OCI-LY1 (cell line): ENCODE data around the gene RBM38.

Experiments
- H2AFZ ChIP-seq: fragments of 200-600 bp; sonication (generic), shearing (Covaris generic); 2 replicates; pipeline ENCODE4 v1.6.0; 2014; ENCODE audit warnings: antibody characterized with exemption, mild to moderate bottlenecking, low read length
- H3F3A ChIP-seq: fragments of 200-600 bp; sonication (generic), shearing (Covaris generic); 2 replicates; pipeline ENCODE4 v1.6.0; 2014; ENCODE audit warnings: mild to moderate bottlenecking, antibody characterized with exemption, low read length, moderate library complexity; ENCODE audit not compliant: insufficient read depth
- H3K27ac ChIP-seq: fragments of 200-600 bp; sonication (generic); 2 replicates; pipeline ENCODE4 v1.5.1; 2014; ENCODE audit warnings: low read length, mixed run types, mild to moderate bottlenecking, low read depth; ENCODE audit not compliant: poor library complexity, severe bottlenecking
- H3K27me3 ChIP-seq: fragments of 200-600 bp; sonication (generic); 2 replicates; pipeline ENCODE4 v1.6.0; 2014; ENCODE audit warnings: antibody characterized with exemption, mild to moderate bottlenecking, low read length, moderate library complexity; ENCODE audit not compliant: insufficient read depth
- H3K36me3 ChIP-seq: fragments of 200-600 bp; sonication (generic); 2 replicates; pipeline ENCODE4 v1.6.1; 2014; ENCODE audit warnings: mild to moderate bottlenecking, antibody characterized with exemption, low read length, moderate library complexity, mixed read lengths; ENCODE audit not compliant: insufficient read depth
- H3K4me1 ChIP-seq: fragments of 200-600 bp; sonication (generic); 2 replicates; pipeline ENCODE4 v1.5.1; 2014; ENCODE audit warnings: mild to moderate bottlenecking, low read length, moderate library complexity; ENCODE audit not compliant: insufficient read depth, severe bottlenecking
- H3K4me2 ChIP-seq: fragments of 200-600 bp; sonication (generic), shearing (Covaris generic); 2 replicates; pipeline ENCODE4 v1.6.1; 2014; ENCODE audit warnings: low read length
- H3K4me3 ChIP-seq: fragments of 200-600 bp; sonication (generic); 2 replicates; pipeline ENCODE4 v1.5.1; 2014; ENCODE audit warnings: low read length, low read depth, mild to moderate bottlenecking, mixed read lengths; ENCODE audit not compliant: poor library complexity, severe bottlenecking
- H3K79me2 ChIP-seq: fragments of 200-600 bp; shearing (Covaris generic); 2 replicates; pipeline ENCODE4 v1.6.1; 2016; ENCODE audit warnings: mixed run types, low read length, mixed read lengths; ENCODE audit not compliant: insufficient read depth
- H3K9ac ChIP-seq: fragments of 200-600 bp; sonication (generic), shearing (Covaris generic); 2 replicates; pipeline ENCODE4 v1.6.1; 2014; ENCODE audit warnings: mild to moderate bottlenecking, low read length, mixed read lengths
- H3K9me2 ChIP-seq: fragments of 200-600 bp; sonication (generic), shearing (Covaris generic); 2 replicates; pipeline ENCODE4 v1.6.1; 2014; ENCODE audit warnings: low read depth, mild to moderate bottlenecking, low read length, mixed read lengths
- H3K9me3 ChIP-seq: fragments of 200-600 bp; shearing (Covaris generic); 2 replicates; pipeline ENCODE4 v1.6.1; 2014; ENCODE audit warnings: low read length, mixed read lengths
- H4K20me1 ChIP-seq: fragments of 200-600 bp; sonication (generic), shearing (Covaris generic); 2 replicates; pipeline ENCODE4 v1.6.0; 2016; ENCODE audit warnings: mild to moderate bottlenecking, low read length; ENCODE audit not compliant: insufficient read depth
- CTCF ChIP-seq: fragments of 200-600 bp; sonication (generic), shearing (Covaris generic); IDR thresholded peaks from 2 replicates; pipeline ENCODE4 v1.5.1; 2017; ENCODE audit warnings: mild to moderate bottlenecking, antibody characterized with exemption, low read length, moderate library complexity, mixed read lengths
- EZH2 ChIP-seq: fragments of 200-600 bp; sonication (generic), shearing (Covaris generic); IDR thresholded peaks from 2 replicates; pipeline ENCODE4 v1.8.0; 2017; ENCODE audit warnings: borderline replicate concordance, mixed run types, mild to moderate bottlenecking, antibody characterized with exemption, low read length, moderate library complexity, mixed read lengths

RBM38 gene

GRCh38 chr20:57420571-57421252, 29.5 kb downstream of the RBM38 start:
- H3K4me1 ChIP-seq, result peaks cover 26% of the 10 kb centered on the region
- no peak for TF ChIP-seq CTCF
- no peak for TF ChIP-seq EZH2
- H3F3A ChIP-seq, result no peaks in the 10 kb centered on the region
- H3K9me3 ChIP-seq, result no peaks in the 10 kb centered on the region
- no peaks in the 10 kb centered on the region for H3K36me3 ChIP-seq
- no peak overlapping the region for H3K4me2 ChIP-seq
- H3K27ac ChIP-seq, result no peak overlapping the region
- H2AFZ ChIP-seq, result no peak overlapping the region
- no peaks in the 10 kb centered on the region for H4K20me1 ChIP-seq
- no peak overlapping the region for H3K9ac ChIP-seq
- peaks cover 4% of the 10 kb centered on the region for H3K27me3 ChIP-seq
- H3K4me3 ChIP-seq, result no peak overlapping the region
- H3K9me2 ChIP-seq, result no peaks in the 10 kb centered on the region
- no peaks in the 10 kb centered on the region for H3K79me2 ChIP-seq

DNA sequence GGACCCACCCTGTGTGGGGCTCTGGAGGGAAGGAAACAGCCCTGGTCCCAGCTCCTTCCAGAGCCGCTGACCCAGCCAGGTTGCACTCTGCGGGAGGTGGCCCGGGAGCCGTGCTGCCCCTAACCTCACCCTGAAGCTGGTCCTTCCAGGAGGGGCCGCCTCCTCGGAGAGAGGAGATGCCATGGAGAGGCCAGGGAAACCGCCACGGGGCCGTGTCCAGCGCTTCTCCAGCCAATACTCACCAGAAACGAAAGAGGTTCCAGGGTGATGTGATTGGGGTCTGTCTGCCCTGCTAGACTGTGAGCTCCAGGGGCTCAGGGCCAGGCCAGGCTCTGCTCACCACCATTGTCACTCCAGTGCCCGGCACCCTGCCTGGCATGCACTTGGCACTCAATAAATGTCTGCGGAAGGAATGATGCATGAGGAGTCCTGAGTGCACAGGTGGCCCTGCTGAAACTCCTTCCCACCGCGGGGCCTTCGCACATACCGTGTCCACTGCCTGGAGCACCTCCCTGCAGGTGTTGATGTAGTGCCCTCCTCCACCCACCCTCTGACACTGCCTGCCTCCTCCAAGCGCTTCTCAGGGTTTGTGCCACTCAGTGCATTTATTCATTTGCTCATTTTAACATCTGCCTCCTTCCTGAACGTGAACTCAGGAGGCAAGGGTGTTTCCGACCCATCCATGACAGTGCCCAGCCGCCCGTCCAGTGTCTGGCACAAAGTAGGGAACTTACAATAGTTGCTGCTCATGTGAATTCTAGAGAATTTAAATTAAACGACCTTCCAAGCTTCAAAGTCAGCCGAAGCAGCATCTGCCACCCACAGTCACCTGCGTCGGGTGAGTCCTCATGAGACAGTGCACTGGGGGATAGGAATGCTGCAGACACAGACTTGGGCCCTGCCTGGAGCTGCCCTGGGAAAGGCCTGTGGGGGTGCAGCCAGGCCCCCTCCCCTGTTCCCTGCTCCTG, 30.3 kb downstream of the RBM38 start:
- no peaks in the 10 kb centered on the region for H3F3A ChIP-seq
- peaks cover 4% of the 10 kb centered on the region for H3K27me3 ChIP-seq
- H3K36me3 ChIP-seq, result no peaks in the 10 kb centered on the region
- peaks cover 34% of the 10 kb centered on the region for H3K4me1 ChIP-seq
- H3K9me2 ChIP-seq, result no peaks in the 10 kb centered on the region
- no peaks in the 10 kb centered on the region for H3K9me3 ChIP-seq
- no peak overlapping the region for H3K4me3 ChIP-seq
- no peak overlapping the region for H3K27ac ChIP-seq
- no peak overlapping the region for H3K9ac ChIP-seq
- H3K79me2 ChIP-seq, result no peaks in the 10 kb centered on the region
- no peaks in the 10 kb centered on the region for H4K20me1 ChIP-seq
- no peak overlapping the region for H3K4me2 ChIP-seq
- no peak for TF ChIP-seq CTCF
- no peak for TF ChIP-seq EZH2
- H2AFZ ChIP-seq, result no peak overlapping the region

DNA sequence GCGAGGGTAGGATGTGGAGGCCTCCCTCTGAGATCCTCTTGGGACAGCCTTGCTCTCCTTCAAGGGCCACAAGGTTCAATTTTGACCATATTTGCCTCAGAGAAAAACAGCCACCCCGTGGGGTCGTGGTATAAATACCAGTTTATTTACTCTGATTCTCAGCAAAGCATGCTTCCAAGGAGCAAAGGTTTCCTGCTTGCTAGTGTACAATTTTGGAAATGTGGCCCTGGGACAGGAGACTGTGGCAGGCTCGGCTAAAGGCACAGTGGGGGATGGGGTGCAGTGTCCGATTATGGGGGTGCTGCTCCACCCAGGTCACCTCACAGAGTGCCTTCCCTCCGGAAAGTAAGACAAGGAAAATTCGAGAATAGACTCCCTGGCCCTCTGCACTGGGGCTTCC, 31.1 kb downstream of the RBM38 start:
- Histone ChIP-seq H3K9me2 (no peaks in the 10 kb centered on the region), H4K20me1 (no peaks in the 10 kb centered on the region), H3K36me3 (no peaks in the 10 kb centered on the region), H3K4me3 (no peak overlapping the region), H3K79me2 (no peaks in the 10 kb centered on the region), H3K4me1 (peaks cover 36% of the 10 kb centered on the region), H3K27ac (no peak overlapping the region), H3K4me2 (no peak overlapping the region), H3K27me3 (peaks cover 4% of the 10 kb centered on the region), H2AFZ (no peak overlapping the region), H3K9ac (no peak overlapping the region), H3K9me3 (no peaks in the 10 kb centered on the region), H3F3A (no peaks in the 10 kb centered on the region)
- TF ChIP-seq CTCF, result no peak
- no peak for TF ChIP-seq EZH2
